HL-60 (cell line): ENCODE results near the gene TBX18.

Experiments used
- CTCF ChIP-seq: IDR thresholded peaks from one replicate; pipeline ENCODE4 v1.5.1; 2011; ENCODE audit warnings: low read length, control low read depth, inconsistent platforms; ENCODE audit not compliant: insufficient read depth
- POLR2AphosphoS5 ChIP-seq: IDR thresholded peaks from 2 replicates; pipeline ENCODE4 v1.6.1; 2012; ENCODE audit warnings: low read depth
- TF ChIP-seq, protein P1 (sequence below): IDR thresholded peaks from 2 replicates; pipeline ENCODE4 v1.6.1; 2012; ENCODE audit warnings: low read depth; ENCODE audit not compliant: insufficient replicate concordance

DNA sequence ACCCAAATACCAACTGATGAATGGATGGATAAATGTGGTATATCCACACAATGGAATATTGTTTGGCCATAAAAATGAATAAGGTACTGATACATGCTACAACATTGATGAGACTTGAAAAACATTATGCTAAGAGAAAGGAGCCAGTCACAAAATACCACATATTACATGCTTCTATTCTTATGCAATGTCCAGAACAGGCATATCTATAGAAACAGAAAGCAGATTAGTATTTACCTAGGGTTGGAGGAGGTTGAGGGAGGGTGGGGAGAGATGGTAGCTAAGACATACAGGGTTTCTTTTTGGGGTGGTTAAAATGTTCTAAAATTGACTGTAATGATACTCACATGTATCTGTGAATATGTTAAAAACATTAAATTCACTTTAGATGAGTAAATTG, 24.8 kb upstream of the TBX18 start:
- no peak for TF ChIP-seq POLR2AphosphoS5
- TF ChIP-seq CTCF, result no peak
- TF ChIP-seq, protein P1, sequence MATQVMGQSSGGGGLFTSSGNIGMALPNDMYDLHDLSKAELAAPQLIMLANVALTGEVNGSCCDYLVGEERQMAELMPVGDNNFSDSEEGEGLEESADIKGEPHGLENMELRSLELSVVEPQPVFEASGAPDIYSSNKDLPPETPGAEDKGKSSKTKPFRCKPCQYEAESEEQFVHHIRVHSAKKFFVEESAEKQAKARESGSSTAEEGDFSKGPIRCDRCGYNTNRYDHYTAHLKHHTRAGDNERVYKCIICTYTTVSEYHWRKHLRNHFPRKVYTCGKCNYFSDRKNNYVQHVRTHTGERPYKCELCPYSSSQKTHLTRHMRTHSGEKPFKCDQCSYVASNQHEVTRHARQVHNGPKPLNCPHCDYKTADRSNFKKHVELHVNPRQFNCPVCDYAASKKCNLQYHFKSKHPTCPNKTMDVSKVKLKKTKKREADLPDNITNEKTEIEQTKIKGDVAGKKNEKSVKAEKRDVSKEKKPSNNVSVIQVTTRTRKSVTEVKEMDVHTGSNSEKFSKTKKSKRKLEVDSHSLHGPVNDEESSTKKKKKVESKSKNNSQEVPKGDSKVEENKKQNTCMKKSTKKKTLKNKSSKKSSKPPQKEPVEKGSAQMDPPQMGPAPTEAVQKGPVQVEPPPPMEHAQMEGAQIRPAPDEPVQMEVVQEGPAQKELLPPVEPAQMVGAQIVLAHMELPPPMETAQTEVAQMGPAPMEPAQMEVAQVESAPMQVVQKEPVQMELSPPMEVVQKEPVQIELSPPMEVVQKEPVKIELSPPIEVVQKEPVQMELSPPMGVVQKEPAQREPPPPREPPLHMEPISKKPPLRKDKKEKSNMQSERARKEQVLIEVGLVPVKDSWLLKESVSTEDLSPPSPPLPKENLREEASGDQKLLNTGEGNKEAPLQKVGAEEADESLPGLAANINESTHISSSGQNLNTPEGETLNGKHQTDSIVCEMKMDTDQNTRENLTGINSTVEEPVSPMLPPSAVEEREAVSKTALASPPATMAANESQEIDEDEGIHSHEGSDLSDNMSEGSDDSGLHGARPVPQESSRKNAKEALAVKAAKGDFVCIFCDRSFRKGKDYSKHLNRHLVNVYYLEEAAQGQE, result no peak
